ENCODE data around the gene ANGEL1. TPM values are rescaled to one million over a fixed set of nuclear protein-coding genes. Genes with fewer than 3 reads are reported as not detected.

The ANGEL1 gene
- total RNA-seq, 2 experiments from 2014 or later: 17.6 to 33.7 TPM

DNA sequence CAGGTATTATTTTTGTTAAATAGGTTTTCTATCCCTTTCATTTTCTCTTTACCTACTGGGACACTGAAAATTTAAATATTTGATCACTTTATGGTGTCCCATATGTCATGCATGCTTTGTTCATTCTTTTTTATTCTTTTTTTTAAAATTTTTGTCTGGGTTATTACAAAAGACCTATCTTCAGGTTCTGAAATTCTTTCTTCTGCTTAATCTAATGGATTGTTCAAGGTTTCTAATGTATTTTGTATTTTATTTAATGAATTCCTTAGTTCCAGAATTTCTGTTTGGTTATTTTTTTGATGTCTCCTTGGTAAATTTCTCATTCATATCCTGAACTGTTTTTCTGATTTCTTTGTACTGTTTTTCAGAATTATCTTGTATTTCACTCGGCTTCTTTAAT is 71.6 kb downstream of the ANGEL1 start:
- Histone ChIP-seq H3K9me3 (ENCODE audit: low read length) (peaks cover 19% of the 10 kb centered on the region; the same call in 1 of the 2 replicates), H3K27ac (ENCODE audit: low read depth, low read length, poor library complexity, severe bottlenecking) (no peak overlapping the region), H2AFZ (ENCODE audit: low read length) (no peak overlapping the region), H4K20me1 (ENCODE audit: insufficient read depth, low read length) (no peaks in the 10 kb centered on the region), H3K9me2 (ENCODE audit: insufficient read depth, low read length) (no peaks in the 10 kb centered on the region), H3K4me3 (ENCODE audit: low read depth, low read length, poor library complexity, severe bottlenecking) (no peak overlapping the region), H3K79me2 (ENCODE audit: insufficient read depth, low read depth, low read length) (no peaks in the 10 kb centered on the region), H3K4me1 (ENCODE audit: insufficient read depth, low read length, poor library complexity, severe bottlenecking) (no peaks in the 10 kb centered on the region), H3K36me3 (ENCODE audit: insufficient read depth, low read length) (no peaks in the 10 kb centered on the region), H3K4me2 (ENCODE audit: low read length) (no peak overlapping the region)
- POLR2A ChIA-PET: no interaction called here
- CTCF ChIA-PET (ENCODE audit: unreplicated experiment): no interaction called here
- no peak for TF ChIP-seq EZH2phosphoT487 (IDR thresholded peaks at IDR 0.05; ENCODE audit: borderline replicate concordance, low read depth, low read length)
- TF ChIP-seq, protein P1, sequence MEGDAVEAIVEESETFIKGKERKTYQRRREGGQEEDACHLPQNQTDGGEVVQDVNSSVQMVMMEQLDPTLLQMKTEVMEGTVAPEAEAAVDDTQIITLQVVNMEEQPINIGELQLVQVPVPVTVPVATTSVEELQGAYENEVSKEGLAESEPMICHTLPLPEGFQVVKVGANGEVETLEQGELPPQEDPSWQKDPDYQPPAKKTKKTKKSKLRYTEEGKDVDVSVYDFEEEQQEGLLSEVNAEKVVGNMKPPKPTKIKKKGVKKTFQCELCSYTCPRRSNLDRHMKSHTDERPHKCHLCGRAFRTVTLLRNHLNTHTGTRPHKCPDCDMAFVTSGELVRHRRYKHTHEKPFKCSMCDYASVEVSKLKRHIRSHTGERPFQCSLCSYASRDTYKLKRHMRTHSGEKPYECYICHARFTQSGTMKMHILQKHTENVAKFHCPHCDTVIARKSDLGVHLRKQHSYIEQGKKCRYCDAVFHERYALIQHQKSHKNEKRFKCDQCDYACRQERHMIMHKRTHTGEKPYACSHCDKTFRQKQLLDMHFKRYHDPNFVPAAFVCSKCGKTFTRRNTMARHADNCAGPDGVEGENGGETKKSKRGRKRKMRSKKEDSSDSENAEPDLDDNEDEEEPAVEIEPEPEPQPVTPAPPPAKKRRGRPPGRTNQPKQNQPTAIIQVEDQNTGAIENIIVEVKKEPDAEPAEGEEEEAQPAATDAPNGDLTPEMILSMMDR (conservative IDR thresholded peaks at IDR 0.05; ENCODE audit: low read length): no peak
- intact Hi-C loops (cut with micrococcal nuclease; ENCODE audit: unreplicated experiment): no loop called here
- no TSS peak for BruUV-seq (replicated peaks)
- DNase-seq (ENCODE audit: low spot score): no peak

Other genes with a start within 250 kb of the ANGEL1 start
- not detected in 2 replicates for gene VASH1, start 51.4 kb downstream of the ANGEL1 start, total RNA-seq (2014; rRNA removed; shearing (Covaris generic))
- gene VASH1, start 51.4 kb downstream of the ANGEL1 start, total RNA-seq (2022): not detected in 2 replicates
- gene LRRC74A, start 13.5 kb upstream of the ANGEL1 start, total RNA-seq (2014; rRNA removed; shearing (Covaris generic)): not detected in 2 replicates
- not detected in 2 replicates for gene LRRC74A, start 13.5 kb upstream of the ANGEL1 start, total RNA-seq (2022)
- 18.8 and 25.8 TPM in 2 replicates for gene IRF2BPL, start 215.8 kb upstream of the ANGEL1 start, total RNA-seq (2014; rRNA removed; shearing (Covaris generic))
- gene IRF2BPL, start 215.8 kb upstream of the ANGEL1 start, total RNA-seq (2022): 23.7 and 23.8 TPM in 2 replicates

Data from OCI-LY7 (cell line).